GM18861 (cell line): ENCODE data around the gene RNASE8.

Source experiments
- ATAC-seq: cut with Tn5 transposase; IDR thresholded peaks from one replicate; pipeline ENCODE4 v1.9.1; 2021; ENCODE audit not compliant: unreplicated experiment

The RNASE8 gene

DNA sequence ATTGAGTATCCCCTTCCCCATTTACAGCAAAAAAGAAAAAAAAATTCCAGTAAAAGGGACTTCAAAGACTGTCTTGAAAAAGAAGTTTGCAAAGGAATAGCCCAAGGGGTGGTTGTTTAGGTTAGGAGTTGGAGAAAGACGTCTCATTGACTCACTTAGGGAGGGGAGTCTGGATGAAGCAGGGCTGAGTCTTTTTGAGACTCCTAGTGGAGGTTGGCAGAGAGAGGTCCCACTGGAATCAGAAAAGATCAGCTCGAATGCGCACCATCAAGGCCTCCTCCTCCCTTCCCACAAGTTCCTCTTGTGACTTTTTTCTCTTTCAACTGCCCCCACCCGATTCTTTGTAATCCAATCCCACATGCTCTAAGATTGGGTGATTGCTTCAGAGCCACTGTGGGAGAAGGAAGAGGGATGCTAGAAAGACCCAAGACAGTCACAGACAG lies 14.4 kb downstream of the RNASE8 start:
- no peak for ATAC-seq

DNA sequence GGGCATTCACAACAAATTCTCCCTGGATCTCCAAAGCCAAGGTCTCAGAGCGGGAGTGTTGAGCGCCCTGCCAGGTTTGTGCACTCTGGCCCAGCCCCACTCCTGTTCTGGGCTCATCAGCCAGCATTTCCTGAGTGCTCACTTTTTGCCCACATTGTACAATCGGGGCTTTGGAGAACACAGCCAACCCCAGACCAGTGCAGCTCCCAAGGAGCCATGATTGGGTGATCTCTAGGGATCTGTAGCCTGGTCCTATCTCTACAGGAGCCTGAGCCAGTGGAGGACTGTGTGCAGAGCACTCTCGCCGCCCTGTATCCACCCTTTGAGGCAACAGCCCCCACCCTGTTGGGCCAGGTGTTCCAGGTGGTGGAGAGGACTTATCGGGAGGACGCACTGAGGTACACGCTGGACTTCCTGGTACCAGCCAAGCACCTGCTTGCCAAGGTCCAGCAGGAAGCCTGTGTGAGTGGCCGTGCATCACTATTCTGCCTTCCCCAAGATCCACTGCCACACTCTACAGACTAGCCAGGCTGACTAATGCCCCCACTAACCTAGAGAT lies 15.2 kb downstream of the RNASE8 start:
- no peak for ATAC-seq

DNA sequence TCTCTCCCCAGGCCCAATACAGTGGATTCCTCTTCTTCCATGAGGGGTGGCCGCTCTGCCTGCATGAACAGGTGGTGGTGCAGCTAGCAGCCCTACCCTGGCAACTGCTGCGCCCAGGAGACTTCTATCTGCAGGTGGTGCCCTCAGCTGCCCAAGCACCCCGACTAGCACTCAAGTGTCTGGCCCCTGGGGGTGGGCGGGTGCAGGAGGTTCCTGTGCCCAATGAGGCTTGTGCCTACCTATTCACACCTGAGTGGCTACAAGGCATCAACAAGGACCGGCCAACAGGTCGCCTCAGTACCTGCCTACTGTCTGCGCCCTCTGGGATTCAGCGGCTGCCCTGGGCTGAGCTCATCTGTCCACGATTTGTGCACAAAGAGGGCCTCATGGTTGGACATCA lies 16.3 kb downstream of the RNASE8 start:
- ATAC-seq = no peak

DNA sequence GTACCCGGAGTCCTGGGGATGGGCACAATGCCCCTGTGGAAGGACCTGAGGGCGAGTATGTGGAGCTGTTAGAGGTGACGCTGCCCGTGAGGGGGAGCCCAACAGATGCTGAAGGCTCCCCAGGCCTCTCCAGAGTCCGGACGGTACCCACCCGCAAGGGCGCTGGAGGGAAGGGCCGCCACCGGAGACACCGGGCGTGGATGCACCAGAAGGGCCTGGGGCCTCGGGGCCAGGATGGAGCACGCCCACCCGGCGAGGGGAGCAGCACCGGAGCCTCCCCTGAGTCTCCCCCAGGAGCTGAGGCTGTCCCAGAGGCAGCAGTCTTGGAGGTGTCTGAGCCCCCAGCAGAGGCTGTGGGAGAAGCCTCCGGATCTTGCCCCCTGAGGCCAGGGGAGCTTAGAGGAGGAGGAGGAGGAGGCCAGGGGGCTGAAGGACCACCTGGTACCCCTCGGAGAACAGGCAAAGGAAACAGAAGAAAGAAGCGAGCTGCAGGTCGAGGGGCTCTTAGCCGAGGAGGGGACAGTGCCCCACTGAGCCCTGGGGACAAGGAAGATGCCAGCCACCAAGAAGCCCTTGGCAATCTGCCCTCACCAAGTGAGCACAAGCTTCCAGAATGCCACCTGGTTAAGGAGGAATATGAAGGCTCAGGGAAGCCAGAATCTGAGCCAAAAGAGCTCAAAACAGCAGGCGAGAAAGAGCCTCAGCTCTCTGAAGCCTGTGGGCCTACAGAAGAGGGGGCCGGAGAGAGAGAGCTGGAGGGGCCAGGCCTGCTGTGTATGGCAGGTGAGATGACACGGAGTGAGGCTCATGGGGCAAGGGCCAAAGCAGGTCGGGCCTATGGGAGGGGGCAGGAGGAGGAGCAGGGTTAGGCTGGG lies 17.0 kb downstream of the RNASE8 start:
- ATAC-seq = no peak

DNA sequence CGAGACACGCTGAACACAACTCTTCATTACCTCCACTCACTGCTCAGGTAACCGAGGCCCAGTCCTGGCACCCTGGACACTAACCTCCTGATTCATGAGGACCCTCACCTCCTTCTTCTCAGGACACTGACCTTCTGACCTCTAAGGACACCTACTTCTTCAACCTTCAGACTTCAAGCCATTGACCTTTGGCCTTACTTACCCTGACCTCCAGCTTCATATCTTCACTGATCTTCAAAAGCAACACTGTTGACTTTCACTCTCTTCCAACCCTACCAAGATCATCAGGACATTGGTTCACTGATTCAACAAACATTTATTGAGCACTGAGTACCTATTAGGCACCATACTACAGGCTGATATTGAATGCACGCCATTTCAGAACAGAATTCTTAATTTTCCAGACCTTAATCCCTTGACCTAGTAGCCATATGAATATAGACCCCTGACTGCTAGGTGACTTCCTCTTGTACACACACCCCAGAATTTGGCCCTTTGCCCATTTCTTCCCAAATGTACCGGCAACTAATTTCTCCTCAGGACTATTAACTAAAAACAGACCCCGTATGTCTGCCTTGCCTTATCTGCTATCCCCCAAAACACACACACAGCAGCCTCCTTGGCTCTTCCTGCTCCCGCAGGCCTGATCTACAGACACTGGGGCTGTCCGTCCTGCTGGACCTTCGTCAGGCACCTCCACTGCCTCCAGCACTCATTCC lies 18.3 kb downstream of the RNASE8 start:
- no peak for ATAC-seq

DNA sequence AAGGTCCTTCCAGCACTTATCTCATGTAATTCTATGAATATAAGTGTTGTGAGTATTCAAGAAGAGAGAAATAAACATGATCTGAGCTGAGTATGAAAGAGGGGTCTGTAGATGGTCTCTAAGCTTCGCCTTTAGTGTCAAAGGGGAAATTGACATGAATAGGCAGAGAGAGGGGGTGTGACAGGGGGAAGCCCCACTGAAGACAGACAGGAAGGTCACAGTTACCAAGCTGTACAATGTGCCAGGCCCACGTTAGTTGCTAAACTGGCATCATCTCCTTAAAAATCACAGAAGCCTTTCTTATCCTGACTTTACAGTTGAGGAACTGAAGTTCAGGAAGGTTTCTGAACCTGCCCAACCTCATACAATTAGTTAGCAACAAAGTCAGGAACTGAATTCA lies 20.1 kb downstream of the RNASE8 start:
- no peak for ATAC-seq

DNA sequence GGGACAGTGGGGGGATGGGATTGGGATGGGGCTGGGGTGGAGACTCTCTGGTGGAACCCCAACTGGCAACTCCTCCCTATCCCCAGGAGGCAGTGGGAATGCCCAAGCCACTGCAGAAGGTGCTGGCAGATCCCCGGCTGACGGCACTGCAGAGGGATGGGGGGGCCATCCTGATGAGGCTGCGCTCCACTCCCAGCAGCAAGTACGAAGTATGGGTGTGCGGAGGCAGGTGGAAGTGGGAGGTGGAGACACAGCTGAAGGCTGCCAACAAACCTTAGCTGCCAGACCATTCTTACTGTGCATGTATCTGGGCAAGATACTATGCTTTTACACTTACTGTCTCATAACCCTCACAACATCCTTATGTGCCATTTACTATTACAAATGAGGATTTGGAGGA lies 20.7 kb downstream of the RNASE8 start:
- no peak for ATAC-seq

DNA sequence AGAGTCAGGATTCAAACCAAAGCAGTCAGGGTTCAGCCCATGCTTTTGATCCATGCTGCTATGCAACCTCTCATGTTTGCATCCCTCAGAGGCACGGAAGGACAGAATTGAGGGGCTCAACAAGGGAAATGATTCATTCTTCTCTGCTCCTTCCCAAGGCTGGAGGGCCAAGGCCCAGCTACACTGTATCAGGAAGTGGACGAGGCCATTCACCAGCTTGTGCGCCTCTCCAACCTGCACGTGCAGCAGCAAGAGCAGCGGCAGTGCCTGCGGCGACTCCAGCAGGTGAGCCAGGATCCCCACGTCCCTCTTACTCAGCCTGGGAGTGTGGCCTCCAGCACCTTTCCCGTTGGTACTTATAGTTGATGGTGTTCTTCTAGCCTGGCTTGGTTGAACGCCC lies 21.1 kb downstream of the RNASE8 start:
- ATAC-seq = no peak

DNA sequence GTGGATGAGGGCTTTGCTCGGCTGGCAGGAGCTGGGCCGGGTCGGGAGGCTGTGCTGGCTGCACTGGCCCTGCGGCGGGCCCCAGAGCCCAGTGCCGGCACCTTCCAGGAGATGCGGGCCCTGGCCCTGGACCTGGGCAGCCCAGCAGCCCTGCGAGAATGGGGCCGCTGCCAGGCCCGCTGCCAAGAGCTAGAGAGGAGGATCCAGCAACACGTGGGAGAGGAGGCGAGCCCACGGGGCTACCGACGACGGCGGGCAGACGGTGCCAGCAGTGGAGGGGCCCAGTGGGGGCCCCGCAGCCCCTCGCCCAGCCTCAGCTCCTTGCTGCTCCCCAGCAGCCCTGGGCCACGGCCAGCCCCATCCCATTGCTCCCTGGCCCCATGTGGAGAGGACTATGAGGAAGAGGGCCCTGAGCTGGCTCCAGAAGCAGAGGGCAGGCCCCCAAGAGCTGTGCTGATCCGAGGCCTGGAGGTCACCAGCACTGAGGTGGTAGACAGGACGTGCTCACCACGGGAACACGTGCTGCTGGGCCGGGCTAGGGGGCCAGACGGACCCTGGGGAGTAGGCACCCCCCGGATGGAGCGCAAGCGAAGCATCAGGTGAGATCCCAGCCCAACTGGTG lies 24.0 kb downstream of the RNASE8 start:
- no peak for ATAC-seq

DNA sequence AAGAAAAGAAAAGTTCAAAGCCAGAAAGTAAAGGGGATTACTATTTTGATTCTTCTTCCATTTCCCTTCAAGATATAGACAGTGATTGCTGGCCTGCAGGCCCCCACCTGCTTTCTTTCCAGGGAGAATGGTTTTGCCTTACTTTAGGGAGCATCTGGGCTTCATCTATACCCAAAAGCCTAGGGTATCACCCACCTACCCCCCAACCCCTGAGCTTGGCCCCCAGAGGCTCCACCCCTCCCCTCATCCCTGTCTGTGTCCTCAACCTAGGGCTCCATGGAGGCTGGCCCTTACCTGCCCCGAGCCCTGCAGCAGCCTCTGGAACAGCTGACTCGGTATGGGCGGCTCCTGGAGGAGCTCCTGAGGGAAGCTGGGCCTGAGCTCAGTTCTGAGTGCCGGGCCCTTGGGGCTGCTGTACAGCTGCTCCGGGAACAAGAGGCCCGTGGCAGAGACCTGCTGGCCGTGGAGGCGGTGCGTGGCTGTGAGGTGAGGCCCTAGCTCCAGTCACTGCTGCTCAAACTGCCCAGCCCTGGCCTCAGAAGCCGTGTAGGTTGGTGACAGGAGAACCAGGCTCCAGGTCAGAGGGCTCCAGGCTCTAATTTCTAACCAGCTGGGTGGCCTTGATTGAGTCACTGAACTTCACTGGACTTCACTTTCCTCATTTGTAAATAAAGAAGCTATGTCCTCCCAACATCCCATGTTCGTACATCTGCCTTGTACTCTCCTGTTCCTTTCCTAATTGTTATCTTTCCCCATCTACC lies 26.1 kb downstream of the RNASE8 start:
- ATAC-seq = no peak

DNA sequence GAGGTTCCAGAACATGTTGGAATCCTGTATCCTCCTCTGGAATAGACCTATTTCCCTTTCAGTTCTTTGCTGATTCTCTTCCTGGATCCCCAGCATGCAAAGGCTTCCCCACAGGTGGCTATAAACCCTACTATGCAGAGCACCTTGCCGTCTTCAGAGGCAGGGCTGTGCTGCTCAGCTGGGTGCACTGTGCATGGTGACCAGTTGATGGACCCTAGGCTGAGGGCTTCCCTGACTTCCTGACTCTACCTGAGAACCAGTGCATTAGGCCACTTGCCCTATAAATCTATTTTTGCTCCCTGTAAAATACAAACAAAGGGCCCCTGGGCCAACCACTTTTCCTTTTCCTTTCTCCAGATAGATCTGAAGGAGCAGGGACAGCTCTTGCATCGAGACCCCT lies 26.8 kb downstream of the RNASE8 start:
- no peak for ATAC-seq

DNA sequence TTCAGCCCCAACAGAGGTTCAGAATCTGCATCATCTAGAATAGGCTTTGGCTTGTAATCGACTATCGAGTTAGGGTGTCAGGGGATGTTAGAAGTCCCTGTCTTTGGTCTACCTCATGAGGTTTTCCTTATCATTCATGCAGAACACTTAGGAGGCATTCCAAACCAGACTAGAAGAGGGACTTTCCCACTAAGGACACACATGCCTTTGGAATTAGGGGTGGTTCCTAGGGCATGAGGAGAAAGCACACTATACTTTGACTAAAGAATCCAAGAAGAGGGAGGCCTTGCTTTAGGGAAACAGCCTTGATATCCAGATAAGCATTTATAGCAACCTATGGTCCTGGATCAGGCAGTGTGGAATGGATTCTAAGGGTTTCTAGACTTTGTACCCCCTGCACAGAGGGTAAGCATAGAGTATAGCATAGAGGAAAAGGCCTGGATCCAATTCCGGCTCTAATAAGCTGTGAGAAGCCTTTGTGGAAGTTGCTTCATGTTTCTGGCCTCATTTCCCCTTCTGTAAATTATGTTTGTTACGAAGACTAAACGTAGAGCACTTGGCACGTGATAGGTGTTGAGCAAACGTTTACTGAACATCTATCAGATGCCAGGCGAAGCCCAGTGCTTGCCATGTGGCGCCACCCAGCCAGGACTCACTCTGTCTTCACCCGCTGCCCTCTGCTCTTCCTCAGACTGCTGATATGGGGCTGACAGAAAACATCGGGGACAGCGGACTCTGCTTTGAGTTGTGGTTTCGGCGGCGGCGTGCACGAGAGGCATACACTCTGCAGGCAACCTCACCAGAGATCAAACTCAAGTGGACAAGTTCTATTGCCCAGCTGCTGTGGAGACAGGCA lies 27.6 kb downstream of the RNASE8 start:
- no peak for ATAC-seq

DNA sequence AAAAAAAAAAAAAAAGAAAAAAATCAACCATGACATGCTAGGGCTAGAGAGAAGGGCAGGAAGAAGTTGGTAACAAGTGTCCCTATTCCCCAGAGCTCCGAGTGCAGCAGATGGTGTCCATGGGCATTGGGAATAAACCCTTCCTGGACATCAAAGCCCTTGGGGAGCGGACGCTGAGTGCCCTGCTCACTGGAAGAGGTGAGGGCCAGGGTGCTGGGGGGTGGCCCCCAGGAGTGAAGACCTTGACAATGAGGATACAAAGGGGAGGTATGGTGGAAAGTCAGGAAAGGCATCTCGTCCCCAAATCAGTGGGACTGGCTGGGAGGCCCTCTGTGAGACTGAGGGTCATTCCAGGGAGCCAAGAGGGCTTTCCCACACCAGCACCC lies 29.3 kb downstream of the RNASE8 start:
- no peak for ATAC-seq

DNA sequence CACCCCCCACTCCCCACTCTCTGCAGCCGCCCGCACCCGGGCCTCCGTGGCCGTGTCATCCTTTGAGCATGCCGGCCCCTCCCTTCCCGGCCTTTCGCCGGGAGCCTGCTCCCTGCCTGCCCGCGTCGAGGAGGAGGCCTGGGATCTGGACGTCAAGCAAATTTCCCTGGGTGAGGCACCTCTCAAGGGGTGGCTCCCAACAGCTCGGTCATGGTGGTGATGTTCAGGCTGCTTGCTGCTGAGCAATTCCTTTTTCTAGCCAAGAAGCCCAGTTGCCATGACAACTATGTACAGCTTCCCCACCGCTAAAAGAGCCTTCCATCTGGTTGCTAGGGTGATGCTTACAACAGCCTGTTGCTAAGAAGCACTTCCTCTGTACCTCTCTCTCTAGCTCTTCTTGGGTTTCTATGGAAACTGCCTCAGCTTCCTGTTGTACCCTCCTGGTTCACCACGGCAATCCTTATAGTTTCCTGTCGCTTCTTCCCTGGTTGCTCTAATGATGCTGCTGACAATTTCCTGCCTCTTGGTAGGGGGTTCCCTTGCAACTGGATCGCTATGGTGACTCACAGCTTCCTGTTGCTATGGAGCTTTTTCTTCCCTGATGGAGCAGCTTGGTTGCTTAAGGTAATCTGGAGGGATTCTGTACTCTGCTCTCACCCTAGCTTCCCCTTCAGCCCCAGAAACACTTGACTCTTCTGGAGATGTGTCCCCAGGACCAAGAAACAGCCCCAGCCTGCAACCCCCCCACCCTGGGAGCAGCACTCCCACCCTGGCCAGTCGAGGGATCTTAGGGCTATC lies 29.9 kb downstream of the RNASE8 start:
- ATAC-seq = peak; percentile 63

DNA sequence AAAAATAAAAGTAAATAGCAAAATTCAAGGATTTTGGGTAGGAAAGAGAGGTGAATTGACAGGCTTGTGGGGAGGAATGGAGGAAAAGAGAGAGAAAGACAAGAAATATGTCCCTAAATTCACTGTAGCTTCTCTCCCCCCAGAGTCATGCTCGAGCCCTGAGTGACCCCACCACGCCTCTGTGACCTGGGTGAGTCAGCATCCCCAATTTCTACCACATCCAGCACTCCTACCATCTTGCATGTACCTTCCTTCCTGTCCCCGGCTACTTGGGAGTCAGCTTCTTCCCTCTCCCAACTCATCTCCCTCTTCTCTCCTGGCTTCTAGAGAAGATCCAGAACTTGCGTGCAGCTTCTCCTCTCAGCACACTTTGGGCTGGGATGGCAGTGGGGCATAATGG lies 31.1 kb downstream of the RNASE8 start:
- no peak for ATAC-seq

DNA sequence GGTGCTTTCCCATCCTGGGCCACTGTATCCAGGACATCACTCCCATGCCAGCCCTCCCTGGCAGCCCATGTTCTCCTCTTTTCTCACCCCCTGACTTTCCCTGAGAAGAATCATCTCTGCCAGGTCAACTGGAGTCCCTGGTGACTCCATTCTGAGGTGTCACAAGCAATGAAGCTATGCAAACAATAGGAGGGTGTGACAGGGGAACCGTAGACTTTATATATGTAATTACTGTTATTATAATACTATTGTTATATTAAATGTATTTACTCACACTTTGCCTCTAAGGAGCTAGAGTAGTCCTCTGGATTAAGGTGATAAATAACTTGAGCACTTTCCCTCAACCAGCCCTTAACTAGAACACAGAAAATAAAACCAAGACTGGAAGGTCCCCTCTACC lies 31.6 kb downstream of the RNASE8 start:
- ATAC-seq = no peak

DNA sequence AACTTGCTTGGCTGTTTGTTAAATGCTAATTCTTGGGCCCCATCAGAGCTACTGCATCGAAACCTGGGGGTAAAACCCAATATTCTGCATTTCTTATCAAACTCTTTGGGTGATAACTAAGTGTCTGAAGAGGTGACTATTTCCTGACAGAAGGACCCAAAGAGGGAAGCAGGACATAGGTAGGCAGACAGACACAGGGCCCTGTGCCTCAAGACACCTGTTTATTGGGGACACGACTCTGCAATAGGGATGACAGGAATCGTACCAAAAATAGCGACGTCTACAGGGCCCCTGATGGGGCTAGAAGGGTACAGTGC lies 32.2 kb downstream of the RNASE8 start:
- no peak for ATAC-seq

DNA sequence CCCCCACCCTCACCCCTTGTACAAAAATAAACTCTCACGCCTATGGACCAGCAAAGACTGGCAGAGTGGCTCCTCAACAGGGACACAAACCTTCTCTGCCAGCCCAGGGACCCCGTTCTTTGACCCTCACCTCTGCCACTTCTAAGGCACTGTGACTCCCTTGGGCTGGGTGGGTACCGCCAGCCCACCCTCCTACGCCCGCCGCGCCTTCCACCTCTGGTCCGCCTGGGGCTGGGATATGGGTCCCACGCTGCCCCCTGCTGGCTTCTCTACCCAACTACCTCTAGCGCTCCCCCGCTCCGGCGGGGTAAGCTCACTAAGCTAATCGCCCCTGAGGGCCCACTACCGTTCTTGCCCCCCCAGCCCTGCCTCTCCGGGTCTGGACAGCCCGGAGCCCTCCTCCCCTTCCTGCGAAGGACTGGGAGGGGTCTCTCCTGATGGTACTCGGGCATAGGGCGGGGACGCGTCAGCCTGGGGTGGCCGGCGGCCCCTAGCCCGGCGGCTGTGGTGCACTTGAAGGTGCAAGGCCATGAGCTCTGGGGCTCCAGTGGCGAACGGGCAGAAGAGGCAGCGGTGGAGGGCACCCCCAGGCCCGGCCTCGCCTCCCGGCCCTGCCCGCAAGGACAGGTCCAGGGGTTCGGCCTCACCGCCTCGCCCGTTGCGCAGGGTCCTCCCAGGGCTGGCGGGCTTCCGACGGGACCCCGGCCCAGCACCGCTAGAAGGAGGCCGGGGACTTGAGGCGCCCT lies 32.7 kb downstream of the RNASE8 start:
- no peak for ATAC-seq
